Panc1 (cell line): ENCODE data around the gene NPW.

Source experiments
- SIN3A ChIP-seq: IDR thresholded peaks from 2 replicates; pipeline ENCODE4 v1.6.1; 2012; ENCODE audit warnings: low read depth, mild to moderate bottlenecking, low read length, moderate library complexity, borderline replicate concordance; ENCODE audit not compliant: insufficient read depth
- TF ChIP-seq, protein P1 (sequence below): fragments of 450-650 bp; IDR thresholded peaks from 2 replicates; pipeline ENCODE4 v1.5.1; 2017; ENCODE audit warnings: mild to moderate bottlenecking

DNA sequence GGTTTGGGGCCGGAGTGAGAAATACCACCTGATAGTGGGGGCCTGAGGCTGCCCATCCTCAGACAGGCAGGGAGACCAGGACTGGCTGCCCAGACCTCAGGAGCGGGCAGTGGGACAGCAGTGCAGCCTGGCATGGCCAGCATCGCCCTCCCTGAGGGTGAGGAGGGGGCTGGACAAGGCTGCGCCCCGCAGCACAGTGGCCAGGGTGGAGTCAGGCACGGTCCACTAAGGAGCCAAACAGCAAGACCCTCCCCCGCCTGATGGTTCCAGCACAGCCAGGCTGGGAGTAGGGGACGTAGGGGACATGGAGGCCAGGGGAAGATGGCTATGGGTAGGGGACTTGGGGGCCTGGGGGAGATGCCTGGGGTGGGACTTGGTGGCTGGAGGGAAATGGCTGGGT lies 13.3 kb upstream of the NPW start:
- TF ChIP-seq, protein P1, sequence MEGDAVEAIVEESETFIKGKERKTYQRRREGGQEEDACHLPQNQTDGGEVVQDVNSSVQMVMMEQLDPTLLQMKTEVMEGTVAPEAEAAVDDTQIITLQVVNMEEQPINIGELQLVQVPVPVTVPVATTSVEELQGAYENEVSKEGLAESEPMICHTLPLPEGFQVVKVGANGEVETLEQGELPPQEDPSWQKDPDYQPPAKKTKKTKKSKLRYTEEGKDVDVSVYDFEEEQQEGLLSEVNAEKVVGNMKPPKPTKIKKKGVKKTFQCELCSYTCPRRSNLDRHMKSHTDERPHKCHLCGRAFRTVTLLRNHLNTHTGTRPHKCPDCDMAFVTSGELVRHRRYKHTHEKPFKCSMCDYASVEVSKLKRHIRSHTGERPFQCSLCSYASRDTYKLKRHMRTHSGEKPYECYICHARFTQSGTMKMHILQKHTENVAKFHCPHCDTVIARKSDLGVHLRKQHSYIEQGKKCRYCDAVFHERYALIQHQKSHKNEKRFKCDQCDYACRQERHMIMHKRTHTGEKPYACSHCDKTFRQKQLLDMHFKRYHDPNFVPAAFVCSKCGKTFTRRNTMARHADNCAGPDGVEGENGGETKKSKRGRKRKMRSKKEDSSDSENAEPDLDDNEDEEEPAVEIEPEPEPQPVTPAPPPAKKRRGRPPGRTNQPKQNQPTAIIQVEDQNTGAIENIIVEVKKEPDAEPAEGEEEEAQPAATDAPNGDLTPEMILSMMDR = no peak
- no peak for TF ChIP-seq SIN3A
